GM20431 (cell line): ENCODE measurements around the gene RELN.

Experiments
- in situ Hi-C: fragments of 300-500 bp; cut with MseI, MboI; formaldehyde crosslinking; loops from one replicate; pipeline ENCODE4 v1.15.0; 2020; ENCODE audit warnings: low sequenced_read_pairs; ENCODE audit not compliant: unreplicated experiment

Gene RELN

DNA sequence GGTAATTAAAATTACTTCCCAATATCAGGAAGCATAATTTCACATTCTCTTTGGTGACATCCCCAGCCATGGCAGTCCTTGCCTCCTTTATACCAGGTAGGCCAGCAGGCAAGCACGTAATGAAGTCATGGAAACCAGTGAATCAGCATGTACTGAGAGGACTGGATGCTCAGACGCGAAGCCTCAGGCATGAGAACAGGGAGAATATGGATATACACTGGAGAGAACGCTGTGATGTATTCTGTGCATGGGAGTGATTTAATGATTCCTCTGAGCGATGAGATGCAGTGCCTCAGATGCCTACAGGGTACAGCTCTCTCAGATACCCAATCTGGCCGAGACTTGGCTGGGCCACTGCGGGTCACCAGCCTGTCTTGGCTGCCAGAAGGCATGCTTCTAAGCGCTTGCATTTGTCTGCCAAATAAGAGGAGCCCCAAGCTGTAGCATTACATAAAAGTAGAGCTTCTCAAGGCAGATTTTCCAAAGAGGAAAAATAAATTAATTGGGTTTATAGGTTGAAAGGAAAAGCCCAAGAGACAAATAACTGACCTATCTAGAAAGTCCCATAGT, 238.1 kb downstream of the RELN start:
- in situ Hi-C loops: no loop called here

DNA sequence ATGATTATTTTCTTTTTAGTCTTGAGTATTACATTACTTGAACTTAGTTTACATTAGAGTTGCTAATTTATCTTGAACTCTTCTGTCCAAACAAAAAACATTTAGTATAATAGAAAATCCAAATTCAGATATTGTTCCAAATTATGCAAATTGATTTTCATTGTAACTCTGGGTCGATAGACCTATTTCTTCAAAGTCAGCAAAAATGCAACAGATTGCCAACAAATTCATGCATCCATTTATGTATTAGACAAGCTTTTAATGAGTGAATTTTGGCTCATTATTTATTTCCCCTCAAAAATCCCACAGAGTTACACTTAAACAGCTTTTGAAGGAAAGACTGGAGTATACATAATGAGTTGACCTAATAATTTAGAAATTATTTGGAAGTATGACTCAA, 240.8 kb downstream of the RELN start:
- in situ Hi-C loops: no loop called here

DNA sequence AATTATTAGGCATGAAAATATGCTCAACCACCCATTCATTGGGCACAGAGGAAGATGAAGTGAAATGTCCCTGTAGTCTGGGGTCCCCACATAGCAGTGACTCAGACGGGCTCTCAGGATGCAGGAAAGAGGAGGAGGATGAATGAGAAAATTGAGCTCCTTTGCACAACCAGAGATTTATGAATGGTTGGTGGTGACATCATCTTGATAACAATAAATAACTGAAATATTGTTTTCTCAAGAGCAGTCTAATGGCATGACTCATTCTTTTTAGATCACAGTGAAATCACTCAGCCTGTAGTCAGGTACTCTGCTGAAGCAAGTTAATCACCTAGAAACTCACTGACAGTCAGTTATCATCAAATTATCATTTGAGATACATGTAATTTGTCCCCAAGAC, 254.1 kb downstream of the RELN start:
- in situ Hi-C loops: no loop called here

DNA sequence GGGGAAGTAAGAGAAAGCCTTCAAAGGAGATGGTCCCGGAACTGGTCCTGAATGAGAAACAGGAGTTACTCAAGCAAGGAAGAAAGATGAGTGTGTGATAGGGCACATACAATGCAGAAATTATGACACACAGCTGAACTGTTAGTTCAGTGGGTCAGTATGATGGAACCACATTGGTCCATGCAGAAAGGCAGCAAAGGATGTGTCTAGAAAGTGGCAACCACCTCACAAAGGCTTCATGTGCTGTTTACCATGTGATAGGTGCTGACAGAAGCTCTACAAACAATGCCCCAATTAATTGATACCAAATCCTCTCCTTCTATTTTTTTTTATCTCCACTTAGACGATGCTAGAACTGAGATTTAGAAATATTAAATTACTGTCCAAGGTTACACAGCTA, 258.3 kb downstream of the RELN start:
- in situ Hi-C loops: no loop called here

DNA sequence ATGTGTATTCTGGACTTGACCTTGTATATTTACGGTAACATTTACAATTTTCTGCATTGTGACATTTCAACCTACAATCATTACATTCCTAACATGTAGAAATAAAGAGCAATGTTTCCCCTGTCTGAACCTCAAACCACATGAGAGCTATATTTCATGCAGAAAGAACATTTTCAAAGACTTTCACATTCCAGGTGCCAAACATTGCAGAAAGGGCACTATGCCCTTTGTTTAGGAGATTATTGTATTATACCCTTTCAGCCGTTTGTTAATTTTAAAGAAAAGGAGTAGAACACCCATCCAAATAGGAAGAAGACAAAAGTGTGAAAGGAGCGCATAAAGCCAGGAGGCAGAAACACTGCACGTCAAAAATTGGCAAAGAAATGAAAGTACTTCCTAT, 260.4 kb downstream of the RELN start:
- in situ Hi-C loops: no loop called here

DNA sequence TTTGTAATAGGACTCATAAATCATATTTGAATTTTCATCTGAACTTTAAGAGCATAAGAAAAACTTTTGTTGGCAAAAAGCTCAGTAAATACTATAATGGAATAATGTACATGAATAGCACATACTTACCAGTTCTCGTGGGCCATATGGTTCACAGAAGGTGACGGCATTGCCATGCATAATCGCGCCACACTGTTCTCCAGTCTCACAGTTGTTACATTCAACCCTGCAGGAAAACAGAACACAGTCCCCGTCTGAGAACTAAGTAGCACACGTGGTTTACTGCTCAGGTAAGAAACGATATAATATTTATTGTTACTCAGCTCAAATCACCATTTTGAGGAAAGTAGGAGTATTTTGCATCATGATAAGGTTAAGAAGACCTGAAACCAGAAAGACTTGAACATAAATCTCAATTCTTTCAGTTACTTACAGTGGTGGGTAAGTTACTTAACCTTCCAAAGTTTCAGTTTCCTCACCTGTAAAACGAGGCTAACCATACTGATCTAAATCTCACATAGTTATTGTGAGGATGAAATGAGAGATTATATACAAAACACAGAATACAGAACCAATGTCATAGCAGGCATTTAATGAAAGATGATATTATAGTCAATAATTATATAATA, 261.4 kb downstream of the RELN start:
- in situ Hi-C loops: no loop called here

DNA sequence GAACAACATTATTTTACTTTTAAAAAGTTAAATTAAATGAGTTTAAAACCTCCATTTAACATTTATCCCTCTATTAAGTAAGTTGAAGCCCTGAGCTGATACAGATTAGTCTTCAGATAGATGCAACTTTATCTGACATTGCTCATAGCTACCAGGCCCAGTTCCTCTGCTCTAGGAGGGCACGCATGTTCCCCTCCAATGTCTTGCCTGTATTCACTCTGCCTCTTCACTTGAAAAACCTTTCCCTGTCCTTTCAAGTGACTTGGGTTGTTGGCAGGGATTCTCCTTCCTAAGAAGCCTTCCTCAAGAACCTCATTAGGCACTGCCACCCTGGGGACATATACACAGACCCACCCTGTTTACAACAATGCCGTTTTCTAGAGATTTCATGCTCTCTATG, 270.4 kb downstream of the RELN start:
- in situ Hi-C loops: no loop called here

DNA sequence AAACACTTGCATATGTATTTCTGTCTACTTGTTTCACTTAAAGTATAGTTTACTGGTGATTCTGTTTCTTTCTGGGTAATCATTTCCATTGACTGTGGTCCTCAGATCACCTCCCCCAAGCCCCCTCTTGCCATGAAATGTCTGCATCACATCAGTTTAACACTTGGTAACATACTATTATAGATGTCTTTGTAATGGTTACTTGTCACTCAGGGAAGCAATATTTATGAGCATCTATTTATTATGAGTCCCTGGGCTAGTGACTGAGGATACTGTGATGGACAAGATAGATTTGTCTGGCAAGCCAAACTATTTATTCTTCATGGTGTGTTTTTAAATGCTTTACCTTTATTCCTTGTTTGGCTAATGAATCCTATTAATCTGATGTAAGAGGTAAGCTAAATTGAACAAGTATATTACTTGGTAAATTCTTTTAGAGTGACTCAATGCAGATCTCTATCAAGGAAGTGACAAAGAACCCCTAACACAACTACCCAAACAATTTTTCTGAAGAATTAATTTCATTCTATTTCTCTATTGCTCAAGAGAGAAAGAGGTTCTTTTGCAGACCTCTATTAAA, 270.9 kb downstream of the RELN start:
- in situ Hi-C loops: no loop called here

DNA sequence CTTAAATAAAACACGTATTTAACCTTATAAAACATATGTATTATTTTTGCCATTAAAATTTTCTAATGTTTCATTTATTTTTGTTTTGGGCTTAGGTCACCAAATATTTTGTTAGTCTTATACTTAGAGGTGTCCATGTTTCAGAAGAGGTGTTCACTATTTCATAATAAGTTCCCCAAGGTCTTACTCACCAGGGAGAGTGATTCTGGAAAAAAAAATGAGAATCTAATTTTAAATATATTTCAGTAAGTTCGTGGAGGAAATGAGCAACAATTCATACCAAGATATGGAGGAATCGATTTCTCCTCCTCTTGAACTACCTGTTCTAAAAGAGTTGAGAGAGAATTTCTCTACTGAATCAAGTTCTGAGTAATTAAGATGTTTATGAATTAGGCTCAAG, 271.9 kb downstream of the RELN start:
- in situ Hi-C loops: no loop called here

DNA sequence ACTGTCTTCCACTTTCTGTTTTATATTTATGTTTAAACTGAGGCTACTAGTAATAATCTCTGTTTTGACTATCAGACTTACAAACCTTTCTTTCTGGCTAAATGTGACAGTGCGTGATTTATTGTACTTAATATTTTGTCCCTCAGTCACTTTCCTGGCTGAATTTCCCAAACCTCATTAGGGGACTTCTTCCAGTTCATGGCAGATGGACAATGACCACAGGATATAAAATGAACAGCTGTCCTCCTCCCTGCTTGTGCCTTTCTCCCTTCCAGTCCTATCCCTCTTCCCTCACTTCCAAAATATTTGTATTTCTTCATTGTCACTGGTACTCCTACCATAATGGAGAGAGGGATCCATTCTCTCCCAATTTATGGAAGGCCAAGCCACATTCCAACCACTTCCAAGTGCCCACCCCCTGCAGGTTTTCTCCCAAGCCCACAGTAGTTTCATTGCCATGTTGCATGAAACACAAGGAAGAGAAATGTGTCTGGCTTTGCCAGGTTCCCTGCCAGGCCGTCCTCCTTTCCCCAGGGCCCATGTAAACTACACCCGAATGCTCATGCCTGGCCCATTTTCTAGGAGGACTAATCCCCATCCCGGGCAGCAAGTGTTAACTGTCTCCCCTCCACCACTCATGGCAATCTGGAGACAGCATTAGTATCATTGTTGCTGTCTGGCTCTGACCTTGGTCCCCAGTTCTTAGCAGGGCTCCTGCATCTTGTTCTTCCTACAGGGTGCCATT, 273.9 kb downstream of the RELN start:
- in situ Hi-C loops: no loop called here

DNA sequence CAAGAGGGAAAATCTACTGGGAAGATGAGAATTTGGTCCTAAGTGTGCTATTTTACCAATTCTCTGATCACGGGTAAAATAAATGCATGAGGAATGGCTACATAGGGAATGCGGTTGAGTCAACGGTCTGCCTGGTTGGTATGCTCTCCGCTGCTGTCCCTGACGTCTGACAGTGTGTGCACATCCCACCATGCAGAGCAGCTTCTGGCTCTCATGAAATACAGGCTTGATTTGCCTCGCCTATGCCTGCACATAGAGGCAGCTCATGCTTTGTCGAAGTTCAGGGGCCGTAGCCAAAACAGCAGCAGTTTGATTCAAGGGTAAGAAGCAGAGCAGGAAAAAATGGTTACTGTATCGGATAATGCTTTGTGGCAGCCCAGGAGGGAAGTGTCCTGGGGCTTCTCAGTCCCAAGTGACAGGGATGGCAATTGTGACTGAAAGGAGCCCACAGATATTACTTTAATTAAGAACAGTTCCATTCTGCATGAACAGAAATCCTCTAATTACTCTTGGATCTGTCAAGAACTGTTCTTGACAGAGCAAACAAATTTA, 275.0 kb downstream of the RELN start:
- in situ Hi-C loops: no loop called here

DNA sequence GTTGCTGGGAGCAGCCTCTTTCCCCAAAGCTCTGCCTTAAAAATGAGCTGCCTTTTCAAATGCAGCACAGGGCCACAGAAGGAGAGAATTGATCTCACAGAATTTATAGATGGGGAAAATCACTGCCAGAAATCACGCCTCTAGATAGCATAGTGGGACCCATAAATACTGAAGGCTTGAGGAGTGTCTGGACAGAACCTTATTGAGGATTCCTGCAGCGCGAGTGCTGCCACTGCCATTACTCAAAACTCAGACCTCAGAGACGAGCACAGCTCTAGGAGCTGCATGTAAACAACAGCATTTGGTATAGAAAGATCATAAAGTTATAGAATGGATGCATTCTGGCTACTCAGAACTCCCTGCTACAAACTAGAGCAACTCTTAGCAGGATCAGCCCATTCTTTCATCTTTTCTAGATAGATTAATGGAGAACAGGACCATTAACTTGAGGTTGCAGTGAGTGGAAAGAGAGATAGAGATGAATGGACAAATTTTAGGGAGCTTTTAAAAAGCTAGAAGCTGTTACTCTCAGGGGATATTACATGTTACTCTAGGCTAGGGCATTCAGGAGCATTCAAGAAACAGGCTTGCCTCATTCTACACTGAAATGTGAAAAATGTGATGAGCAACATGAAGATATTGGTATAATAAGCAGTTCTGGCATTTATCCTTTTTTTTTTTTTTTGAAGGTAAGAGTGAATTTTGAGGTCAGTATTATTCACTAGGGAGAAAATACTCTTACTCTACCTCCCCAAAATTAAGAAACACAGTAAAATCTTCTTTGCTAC, 276.3 kb downstream of the RELN start:
- in situ Hi-C loops: no loop called here

DNA sequence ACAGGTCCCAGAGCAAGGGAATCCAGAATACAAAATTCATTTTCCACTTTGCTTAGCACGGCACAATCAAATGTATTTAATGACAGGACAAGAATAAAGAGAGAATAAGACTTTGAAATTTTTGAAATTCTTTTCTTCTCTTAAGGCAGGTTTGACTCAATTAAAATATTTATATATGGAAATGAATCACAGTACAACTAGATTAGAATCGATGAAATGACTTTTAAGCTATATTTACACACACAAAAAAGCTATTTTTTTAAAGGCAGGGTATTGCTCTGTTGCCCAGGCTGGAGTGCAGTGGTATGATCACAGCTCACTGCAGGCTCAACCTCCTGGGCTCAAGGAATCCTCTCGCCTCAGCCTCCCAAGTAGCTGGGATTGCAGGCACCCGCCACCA, 278.0 kb downstream of the RELN start:
- in situ Hi-C loops: no loop called here

DNA sequence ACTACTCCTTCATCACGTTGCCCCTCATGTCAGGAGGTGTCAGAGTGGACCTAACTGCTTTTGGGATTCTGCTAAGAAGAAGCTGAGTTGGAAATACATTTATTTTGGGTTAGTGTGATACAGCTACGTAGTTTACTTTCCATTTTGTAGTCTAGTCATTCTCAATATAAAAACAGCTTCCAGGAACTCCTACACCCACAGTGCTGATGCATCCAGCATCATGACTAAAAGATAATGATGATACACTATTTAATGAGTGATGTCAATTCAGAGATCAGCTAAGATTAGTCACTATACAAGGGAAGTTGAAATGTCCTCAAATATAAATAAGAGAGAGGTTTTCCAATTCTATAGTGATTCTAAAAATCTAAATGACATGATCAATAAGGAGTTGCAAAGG, 279.2 kb downstream of the RELN start:
- in situ Hi-C loops: no loop called here

DNA sequence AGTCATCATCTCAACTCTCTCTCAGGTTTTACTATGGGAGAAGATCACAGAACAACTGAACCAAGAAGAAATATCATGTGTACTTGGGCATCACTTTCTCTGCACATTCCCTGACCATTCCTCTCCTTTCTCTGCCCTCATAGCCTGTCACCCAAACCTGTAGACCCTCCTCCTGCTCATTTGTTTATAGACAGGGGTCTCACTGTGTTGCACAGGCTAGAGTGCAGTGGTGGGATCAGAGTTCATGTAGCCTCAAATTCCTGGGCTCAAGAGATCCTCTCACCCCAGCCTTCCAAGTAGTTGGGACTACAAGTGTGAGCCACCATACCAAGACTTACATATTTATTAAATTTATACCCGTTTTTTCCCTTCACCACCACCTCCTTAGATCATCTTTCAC, 282.7 kb downstream of the RELN start:
- in situ Hi-C loops: no loop called here

DNA sequence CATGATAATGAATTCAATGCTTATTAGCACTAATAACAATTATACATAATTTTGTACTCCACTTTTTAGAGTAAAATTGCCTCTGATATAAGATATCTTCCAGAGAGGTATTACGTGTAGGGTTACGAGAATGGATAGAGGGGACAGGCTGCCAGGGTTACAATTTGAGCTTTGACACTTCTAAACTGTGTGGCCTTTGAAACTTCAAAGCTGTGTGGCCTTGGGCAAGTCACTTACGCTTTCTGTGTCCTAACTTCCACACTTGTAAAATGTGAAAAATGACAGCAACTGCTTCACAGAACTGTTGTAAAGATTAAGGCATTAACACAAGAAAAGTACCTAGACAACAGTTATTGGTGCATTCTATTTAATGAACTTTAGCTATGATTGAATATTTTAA, 283.9 kb downstream of the RELN start:
- in situ Hi-C loops: no loop called here

DNA sequence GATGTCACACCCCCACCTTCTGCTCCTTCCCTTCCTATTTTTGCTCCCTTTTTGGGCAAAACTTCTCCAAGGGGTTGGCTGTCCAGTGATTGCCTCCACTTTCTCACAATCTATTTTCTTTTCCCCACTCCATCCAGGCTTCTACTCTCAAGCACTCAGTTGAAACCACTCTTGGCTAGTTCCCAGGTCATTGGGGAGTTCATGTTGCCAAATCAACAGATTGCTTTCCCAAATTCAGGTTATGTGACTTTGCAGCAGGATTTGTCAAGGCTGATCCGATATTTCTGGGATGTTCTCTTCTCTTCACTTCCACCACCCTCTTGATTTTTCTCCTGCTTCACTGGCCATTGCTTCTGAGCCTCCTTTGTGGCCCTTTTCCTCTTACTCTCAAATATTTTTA, 284.8 kb downstream of the RELN start:
- in situ Hi-C loops: no loop called here

DNA sequence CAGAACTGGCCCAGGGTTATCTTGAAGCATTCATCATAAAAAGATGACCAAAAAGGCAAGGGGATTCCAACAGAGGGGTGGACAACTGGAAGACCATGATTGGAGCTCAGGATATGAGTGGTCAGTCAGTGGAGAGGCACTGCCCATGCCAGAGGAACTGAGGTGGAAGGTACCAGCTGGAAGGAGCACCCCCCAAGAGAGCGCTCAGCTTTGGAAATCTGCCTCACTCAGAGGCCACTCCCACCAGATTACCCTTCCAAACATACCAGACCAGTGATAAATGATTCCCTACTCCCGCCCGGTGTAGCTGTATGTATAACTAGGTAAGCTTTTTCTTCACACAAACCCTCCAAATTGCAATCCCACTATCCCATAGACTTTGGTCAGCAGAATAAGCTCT, 286.5 kb downstream of the RELN start:
- in situ Hi-C loops: no loop called here

DNA sequence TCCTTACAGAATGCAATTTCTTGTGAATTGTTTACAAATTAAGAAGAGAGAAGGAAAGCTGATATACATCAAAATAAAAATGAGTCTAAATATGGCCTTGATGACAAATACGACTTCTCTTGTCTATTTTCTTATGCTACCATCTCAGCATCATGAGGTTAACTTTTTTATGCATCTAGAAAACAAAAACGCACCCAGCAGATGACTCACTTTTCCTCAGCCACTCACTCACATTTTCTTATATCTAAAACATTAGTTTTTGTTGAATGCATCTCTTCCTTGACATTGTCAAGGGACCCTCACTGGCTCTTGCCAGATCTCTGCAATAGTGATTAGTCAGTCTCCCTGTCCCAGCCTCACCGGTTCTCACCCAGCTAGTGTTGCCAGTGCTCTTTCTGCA, 287.0 kb downstream of the RELN start:
- in situ Hi-C loops: no loop called here

DNA sequence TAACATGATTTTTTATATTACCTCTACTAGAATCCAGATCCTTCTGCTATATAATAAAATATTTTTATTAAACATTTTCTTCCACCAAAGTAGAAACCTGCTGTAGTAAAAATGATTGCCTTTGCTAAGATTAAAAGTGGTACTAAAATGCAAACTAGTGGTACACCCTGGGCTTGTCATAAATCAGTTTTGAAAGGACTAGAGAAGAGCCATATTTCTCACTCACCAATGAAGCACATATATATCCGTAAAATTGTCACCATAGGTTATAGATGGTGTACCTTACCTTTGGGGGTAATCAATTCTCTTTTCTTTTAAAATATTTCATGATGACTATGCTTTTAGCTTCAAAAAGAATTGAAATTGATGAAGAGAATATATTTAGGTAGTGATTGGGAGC, 290.4 kb downstream of the RELN start:
- in situ Hi-C loops: no loop called here
